ENCODE results near the gene HBQ1.

DNA sequence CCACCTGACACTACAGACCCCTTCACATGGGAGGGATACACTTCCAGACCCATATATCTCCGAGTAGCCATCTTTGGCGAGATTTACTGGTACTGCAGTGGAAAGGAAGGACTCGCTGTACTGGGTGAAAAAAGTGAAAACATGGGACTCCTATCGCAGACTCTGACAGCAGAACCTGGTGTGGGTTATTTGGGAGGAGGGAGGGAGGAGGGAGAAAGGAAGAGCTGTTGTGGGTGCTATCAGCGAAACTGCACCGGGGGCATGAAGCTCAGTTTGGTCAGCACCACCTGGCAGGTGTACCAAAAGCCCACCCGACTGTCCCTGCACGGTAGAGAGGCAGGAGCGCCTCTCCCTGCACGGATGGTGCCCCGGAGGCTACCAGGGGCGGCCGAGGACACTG lies 5.0 kb downstream of the HBQ1 start:
- TF ChIP-seq, protein P1, sequence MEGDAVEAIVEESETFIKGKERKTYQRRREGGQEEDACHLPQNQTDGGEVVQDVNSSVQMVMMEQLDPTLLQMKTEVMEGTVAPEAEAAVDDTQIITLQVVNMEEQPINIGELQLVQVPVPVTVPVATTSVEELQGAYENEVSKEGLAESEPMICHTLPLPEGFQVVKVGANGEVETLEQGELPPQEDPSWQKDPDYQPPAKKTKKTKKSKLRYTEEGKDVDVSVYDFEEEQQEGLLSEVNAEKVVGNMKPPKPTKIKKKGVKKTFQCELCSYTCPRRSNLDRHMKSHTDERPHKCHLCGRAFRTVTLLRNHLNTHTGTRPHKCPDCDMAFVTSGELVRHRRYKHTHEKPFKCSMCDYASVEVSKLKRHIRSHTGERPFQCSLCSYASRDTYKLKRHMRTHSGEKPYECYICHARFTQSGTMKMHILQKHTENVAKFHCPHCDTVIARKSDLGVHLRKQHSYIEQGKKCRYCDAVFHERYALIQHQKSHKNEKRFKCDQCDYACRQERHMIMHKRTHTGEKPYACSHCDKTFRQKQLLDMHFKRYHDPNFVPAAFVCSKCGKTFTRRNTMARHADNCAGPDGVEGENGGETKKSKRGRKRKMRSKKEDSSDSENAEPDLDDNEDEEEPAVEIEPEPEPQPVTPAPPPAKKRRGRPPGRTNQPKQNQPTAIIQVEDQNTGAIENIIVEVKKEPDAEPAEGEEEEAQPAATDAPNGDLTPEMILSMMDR (IDR thresholded peaks at IDR 0.05): no peak
- TF ChIP-seq POLR2A (IDR thresholded peaks at IDR 0.05): no peak
